ENCODE data around the gene LINC00632. TPM values are rescaled to one million over a fixed set of nuclear protein-coding genes. Genes with fewer than 3 reads are reported as not detected.

LINC00632 gene
- total and polyA plus RNA-seq, 10 donors, result 0.12 to 143 (median 24.7) TPM

GRCh38 chrX:140767646-140768045, 58.1 kb downstream of the LINC00632 start:
- Histone ChIP-seq H3K27ac (no peak overlapping the region), H3K4me3 (no peak overlapping the region), H3K9me3 (no peaks in the 10 kb centered on the region), H3K4me1 (peaks cover 0 to 6% (median 0%) of the 10 kb centered on the region in 6 donors), H3K27me3 (replicated peaks in 1 of 7) (peaks cover 0 to 29% (median 19%) of the 10 kb centered on the region in 7 donors), H3K36me3 (no peaks in the 10 kb centered on the region)
- no peak for DNase-seq
- WGBS, 5 donors, result 54 to 85% (median 82%) methylated on average over 3 of the region's 3 CpGs
- TF ChIP-seq CTCF (IDR thresholded peaks at IDR 0.05 in 8 of 11, conservative IDR thresholded peaks at IDR 0.05 in 3 of 11) (no peak), POLR2A (IDR thresholded peaks at IDR 0.05) (no peak), POLR2AphosphoS5 (IDR thresholded peaks at IDR 0.05) (no peak)
- intact Hi-C loops (cut with DNase I; ENCODE audit: low total_unique reads), result loop anchor here (10.0 kb wide), 1 partner anchor 507 kb away; no protein-coding TSS in a partner anchor

- intact Hi-C loops (cut with DNase I; ENCODE audit: low total_unique reads), result no loop called here
- DNase-seq, result no peak
- Histone ChIP-seq H3K4me1 (no peaks in the 10 kb centered on the region), H3K27ac (no peak overlapping the region), H3K27me3 (replicated peaks in 1 of 7) (no peaks in the 10 kb centered on the region), H3K4me3 (no peak overlapping the region), H3K9me3 (no peaks in the 10 kb centered on the region), H3K36me3 (no peaks in the 10 kb centered on the region)
- no peak for TF ChIP-seq POLR2A (IDR thresholded peaks at IDR 0.05)
- TF ChIP-seq POLR2AphosphoS5 (IDR thresholded peaks at IDR 0.05), result no peak
- TF ChIP-seq CTCF (IDR thresholded peaks at IDR 0.05 in 8 of 11, conservative IDR thresholded peaks at IDR 0.05 in 3 of 11), result no peak
- WGBS, 5 donors, result 86 to 96% (median 91%) methylated on average over 4 of the region's 4 CpGs
Measured at GRCh38 chrX:140775211-140775610, 65.7 kb downstream of the LINC00632 start.

- TF ChIP-seq POLR2AphosphoS5 (IDR thresholded peaks at IDR 0.05), result no peak
- TF ChIP-seq POLR2A (IDR thresholded peaks at IDR 0.05), result no peak
- TF ChIP-seq CTCF (IDR thresholded peaks at IDR 0.05 in 8 of 11, conservative IDR thresholded peaks at IDR 0.05 in 3 of 11), result no peak
Measured at GRCh38 chrX:140776320-140776719, 66.8 kb downstream of the LINC00632 start.

GRCh38 chrX:140794642-140795041, 85.1 kb downstream of the LINC00632 start:
- Histone ChIP-seq H3K27ac (no peak overlapping the region), H3K36me3 (no peaks in the 10 kb centered on the region), H3K27me3 (replicated peaks in 1 of 7) (no peaks in the 10 kb centered on the region), H3K4me1 (no peaks in the 10 kb centered on the region), H3K9me3 (no peaks in the 10 kb centered on the region), H3K4me3 (no peak overlapping the region)
- DNase-seq, result no peak
- 57 to 69% (median 63%) methylated on average over 5 of the region's 5 CpGs for WGBS, 5 donors
- intact Hi-C loops (cut with DNase I; ENCODE audit: low total_unique reads), result no loop called here
- TF ChIP-seq POLR2A (IDR thresholded peaks at IDR 0.05) (no peak), POLR2AphosphoS5 (IDR thresholded peaks at IDR 0.05) (no peak), CTCF (IDR thresholded peaks at IDR 0.05 in 8 of 11, conservative IDR thresholded peaks at IDR 0.05 in 3 of 11) (no peak)

More at GRCh38 chrX:140776320-140776719, 66.8 kb downstream of the LINC00632 start:
- Histone ChIP-seq H3K4me3 (no peak overlapping the region), H3K4me1 (no peaks in the 10 kb centered on the region), H3K27me3 (replicated peaks in 1 of 7) (no peaks in the 10 kb centered on the region), H3K36me3 (no peaks in the 10 kb centered on the region), H3K27ac (no peak overlapping the region), H3K9me3 (no peaks in the 10 kb centered on the region)
- DNase-seq, result no peak
- 91 to 98% (median 93%) methylated on average over 13 to 31 of the region's 31 CpGs for WGBS, 5 donors
- intact Hi-C loops (cut with DNase I; ENCODE audit: low total_unique reads), result no loop called here

Measured in spleen (tissue), 11 donors.